Prostate gland (tissue), 2 donors: ENCODE data around the gene KNCN.

Experiments used
- CTCF ChIP-seq, 4 experiments: fragments of 200-600 bp in 2 of 4; fragments of 450-650 bp in 2 of 4; sonication (generic) in 2 of 4; IDR thresholded peaks; 1 replicate in 3 of 4; 2 replicates in 1 of 4; pipeline ENCODE4 v1.5.1; 2016 to 2019; ENCODE audit warnings: antibody characterized with exemption in 4 of 4, mild to moderate bottlenecking in 2 of 4, moderate library complexity in 2 of 4
- POLR2A ChIP-seq: fragments of 450-650 bp; IDR thresholded peaks from one replicate; pipeline ENCODE4 v1.6.1; 2016; ENCODE audit warnings: antibody characterized with exemption, mild to moderate bottlenecking
- POLR2AphosphoS5 ChIP-seq: sonication (generic); formaldehyde crosslinking; IDR thresholded peaks from one replicate; pipeline ENCODE4 v1.6.1; 2017; ENCODE audit warnings: antibody characterized with exemption

- TF ChIP-seq POLR2A = no peak
- TF ChIP-seq CTCF (IDR thresholded peaks at IDR 0.05) = no peak
- no peak for TF ChIP-seq POLR2AphosphoS5
These were observed 43.7 kb upstream of the KNCN start for GRCh38 chr1:46595127-46595526.
